ENCODE data around the gene LSR.

LSR gene

DNA sequence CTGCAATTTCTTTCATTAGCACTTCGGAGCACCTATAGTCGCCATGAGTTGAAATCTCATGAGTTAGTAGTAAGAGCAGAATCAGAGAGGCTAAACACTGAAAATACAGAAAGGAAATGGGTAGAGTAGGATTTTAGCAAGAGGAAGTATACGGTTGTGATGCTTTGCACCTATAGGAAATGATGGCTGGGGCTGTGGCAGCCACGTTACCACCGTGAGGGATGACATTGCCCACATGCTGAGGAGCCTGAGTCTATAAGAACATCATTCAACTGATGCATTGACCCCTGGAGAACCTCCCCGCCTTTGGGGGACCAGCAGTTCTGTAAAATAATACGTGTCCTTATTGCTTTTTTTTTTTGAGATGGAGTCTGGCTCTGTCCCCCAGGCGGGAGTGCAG, 40.7 kb upstream of the LSR start:
- H3K9me3 ChIP-seq (ENCODE audit: control insufficient read depth, insufficient read depth, low read length), result no peaks in the 10 kb centered on the region
- DNase-seq (ENCODE audit: low read depth, low spot score), result no peak
- no peaks in the 10 kb centered on the region for H3K27me3 ChIP-seq (ENCODE audit: control insufficient read depth, insufficient read depth, low read length)
- peaks cover 7% of the 10 kb centered on the region; the same call in 1 of the 2 replicates for H3K4me1 ChIP-seq (ENCODE audit: control insufficient read depth, insufficient read depth, low read length)
- no CpG with 5 or more reads among the region's 8 CpGs for WGBS (ENCODE audit: insufficient coverage, insufficient read length)
- no peaks in the 10 kb centered on the region for H3K36me3 ChIP-seq (ENCODE audit: control insufficient read depth, insufficient read depth, low read length)
- H3K27ac ChIP-seq (ENCODE audit: low read length), result no peak overlapping the region
- no peak overlapping the region for H3K4me3 ChIP-seq (ENCODE audit: low read length)

DNA sequence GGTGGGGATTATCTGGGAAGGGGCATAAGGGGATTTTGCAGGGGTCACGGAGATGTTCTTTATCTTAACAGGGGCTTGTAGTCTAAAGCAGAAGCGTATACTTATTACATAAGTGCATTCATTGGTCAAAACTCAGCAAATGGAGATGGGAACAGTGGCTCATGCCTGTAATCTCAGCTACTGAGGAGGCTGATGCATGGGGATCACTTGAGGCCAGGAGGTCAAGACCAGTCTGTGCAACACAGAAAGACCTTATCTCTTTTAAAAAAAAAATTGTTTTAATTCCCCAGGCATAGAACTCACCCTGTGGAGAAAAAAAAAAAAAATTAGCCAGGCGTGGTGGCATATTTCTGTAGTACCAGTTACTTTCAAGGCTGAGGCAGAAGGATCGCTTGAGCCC, 39.2 kb upstream of the LSR start:
- no peaks in the 10 kb centered on the region for H3K9me3 ChIP-seq (ENCODE audit: control insufficient read depth, insufficient read depth, low read length)
- DNase-seq (ENCODE audit: low read depth, low spot score), result no peak
- no peak overlapping the region for H3K27ac ChIP-seq (ENCODE audit: low read length)
- H3K36me3 ChIP-seq (ENCODE audit: control insufficient read depth, insufficient read depth, low read length), result no peaks in the 10 kb centered on the region
- H3K27me3 ChIP-seq (ENCODE audit: control insufficient read depth, insufficient read depth, low read length), result no peaks in the 10 kb centered on the region
- H3K4me1 ChIP-seq (ENCODE audit: control insufficient read depth, insufficient read depth, low read length), result peaks cover 3% of the 10 kb centered on the region; the same call in 1 of the 2 replicates
- WGBS (ENCODE audit: insufficient coverage, insufficient read length), result no CpG with 5 or more reads among the region's 4 CpGs
- no peak overlapping the region for H3K4me3 ChIP-seq (ENCODE audit: low read length)

DNA sequence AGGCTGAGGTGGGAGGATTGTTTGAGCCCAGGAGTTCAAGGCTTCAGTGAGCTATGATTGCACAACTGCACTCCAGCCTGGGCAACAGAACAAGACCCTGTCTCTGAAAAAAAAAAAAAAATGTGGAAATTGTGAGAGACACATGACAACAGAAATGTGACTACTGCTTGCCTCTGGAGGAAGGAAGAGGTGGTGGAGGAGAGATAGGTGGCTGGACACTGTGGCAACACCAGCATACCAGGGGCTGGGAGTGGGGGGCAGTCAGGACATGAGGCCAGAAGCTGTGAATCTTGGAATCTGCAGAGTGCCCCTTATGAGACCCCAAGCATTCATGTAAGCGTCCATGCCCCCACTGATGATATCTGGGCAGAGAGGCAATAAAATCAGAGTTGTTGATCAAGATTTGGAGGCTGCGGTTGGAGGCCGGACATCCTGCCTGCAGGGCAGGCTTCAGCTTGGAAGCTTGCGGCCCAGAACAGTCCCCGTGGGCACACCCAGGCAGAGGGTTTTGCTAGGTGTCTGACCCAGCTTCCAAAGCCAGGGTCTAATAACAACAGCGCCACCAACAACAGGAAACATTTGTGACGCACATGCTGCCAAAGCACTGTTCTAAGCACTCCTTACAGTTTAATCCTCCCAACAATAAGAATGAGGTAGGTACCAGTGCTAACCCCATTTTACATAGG, 37.1 kb upstream of the LSR start:
- H3K27ac ChIP-seq (ENCODE audit: low read length), result no peak overlapping the region
- H3K27me3 ChIP-seq (ENCODE audit: control insufficient read depth, insufficient read depth, low read length), result no peaks in the 10 kb centered on the region
- no peaks in the 10 kb centered on the region for H3K36me3 ChIP-seq (ENCODE audit: control insufficient read depth, insufficient read depth, low read length)
- H3K4me1 ChIP-seq (ENCODE audit: control insufficient read depth, insufficient read depth, low read length), result no peaks in the 10 kb centered on the region
- H3K4me3 ChIP-seq (ENCODE audit: low read length), result no peak overlapping the region
- no peaks in the 10 kb centered on the region for H3K9me3 ChIP-seq (ENCODE audit: control insufficient read depth, insufficient read depth, low read length)
- no CpG with 5 or more reads among the region's 7 CpGs for WGBS (ENCODE audit: insufficient coverage, insufficient read length)
- no peak for DNase-seq (ENCODE audit: low read depth, low spot score)

DNA sequence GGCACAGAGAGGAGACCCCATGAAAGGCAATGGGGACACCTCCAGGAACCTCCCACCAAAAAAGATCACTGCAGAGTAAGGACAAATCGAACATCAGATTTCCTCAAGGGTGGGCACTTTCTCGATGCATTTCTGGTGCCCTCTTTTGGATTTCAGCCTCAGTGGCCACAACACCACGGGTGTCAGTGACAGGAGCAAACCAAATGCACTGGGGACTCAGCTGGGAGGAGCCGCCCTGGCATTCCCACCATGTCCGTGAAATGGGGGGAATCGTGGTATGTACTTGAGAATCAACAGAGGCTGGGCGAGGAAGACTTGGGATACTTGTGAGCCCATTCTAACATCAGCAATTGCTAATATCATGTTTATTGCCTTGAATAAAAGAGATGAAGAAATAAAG, 36.6 kb upstream of the LSR start:
- Histone ChIP-seq H3K27ac (ENCODE audit: low read length) (no peak overlapping the region), H3K9me3 (ENCODE audit: control insufficient read depth, insufficient read depth, low read length) (no peaks in the 10 kb centered on the region), H3K36me3 (ENCODE audit: control insufficient read depth, insufficient read depth, low read length) (no peaks in the 10 kb centered on the region), H3K4me3 (ENCODE audit: low read length) (no peak overlapping the region), H3K4me1 (ENCODE audit: control insufficient read depth, insufficient read depth, low read length) (no peaks in the 10 kb centered on the region), H3K27me3 (ENCODE audit: control insufficient read depth, insufficient read depth, low read length) (no peaks in the 10 kb centered on the region)
- no CpG with 5 or more reads among the region's 7 CpGs for WGBS (ENCODE audit: insufficient coverage, insufficient read length)
- DNase-seq (ENCODE audit: low read depth, low spot score), result no peak

DNA sequence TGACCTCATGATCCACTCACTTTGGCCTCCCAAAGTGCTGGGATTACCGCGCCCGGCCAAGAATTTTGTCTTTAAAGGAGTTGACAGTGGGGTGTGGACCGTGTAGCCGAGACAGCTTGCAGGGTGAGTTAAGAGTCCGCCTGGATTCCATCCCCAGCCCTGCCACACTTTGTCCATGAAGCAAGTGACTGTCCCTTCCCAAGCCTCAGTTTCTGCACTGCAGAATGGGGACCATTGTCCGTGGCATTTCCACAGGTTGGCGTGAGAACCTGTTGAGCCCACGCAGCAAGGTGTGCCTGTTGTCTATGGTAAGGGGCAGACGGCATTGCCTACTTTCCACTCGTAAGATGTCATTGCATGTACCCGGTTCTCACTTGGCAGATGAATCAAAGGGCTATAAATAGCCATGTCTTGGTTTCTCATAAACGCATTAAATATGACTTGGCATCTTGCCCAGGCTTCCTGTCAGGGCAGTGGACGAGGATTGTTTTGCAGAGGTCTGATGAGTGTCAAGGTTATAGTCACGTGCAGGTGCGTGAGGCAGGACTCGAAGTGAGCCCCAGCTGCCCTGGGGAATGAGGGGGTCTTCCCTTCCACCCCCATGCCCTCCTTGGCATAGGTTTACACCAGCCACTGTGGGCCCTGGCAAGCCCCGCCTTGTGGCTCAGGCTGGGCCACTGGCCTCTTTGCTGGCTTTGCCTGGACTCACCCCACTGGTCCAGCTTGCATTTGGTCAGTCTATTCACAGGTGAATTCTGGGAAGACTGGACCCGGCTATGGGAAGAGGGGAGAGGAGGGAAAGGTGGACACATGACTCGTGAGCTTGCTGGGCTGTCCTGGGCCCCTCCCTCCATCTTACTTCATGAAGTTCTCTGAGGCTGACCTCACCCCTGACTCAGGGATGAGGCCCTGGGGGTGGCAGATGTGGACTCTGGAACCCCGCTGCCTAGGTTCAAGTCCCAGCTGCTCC, 34.9 kb upstream of the LSR start:
- no peaks in the 10 kb centered on the region for H3K9me3 ChIP-seq (ENCODE audit: control insufficient read depth, insufficient read depth, low read length)
- H3K36me3 ChIP-seq (ENCODE audit: control insufficient read depth, insufficient read depth, low read length), result no peaks in the 10 kb centered on the region
- no peaks in the 10 kb centered on the region for H3K27me3 ChIP-seq (ENCODE audit: control insufficient read depth, insufficient read depth, low read length)
- H3K4me3 ChIP-seq (ENCODE audit: low read length), result no peak overlapping the region
- H3K4me1 ChIP-seq (ENCODE audit: control insufficient read depth, insufficient read depth, low read length), result no peaks in the 10 kb centered on the region
- no CpG with 5 or more reads among the region's 21 CpGs for WGBS (ENCODE audit: insufficient coverage, insufficient read length)
- no peak for DNase-seq (ENCODE audit: low read depth, low spot score)
- no peak overlapping the region for H3K27ac ChIP-seq (ENCODE audit: low read length)

DNA sequence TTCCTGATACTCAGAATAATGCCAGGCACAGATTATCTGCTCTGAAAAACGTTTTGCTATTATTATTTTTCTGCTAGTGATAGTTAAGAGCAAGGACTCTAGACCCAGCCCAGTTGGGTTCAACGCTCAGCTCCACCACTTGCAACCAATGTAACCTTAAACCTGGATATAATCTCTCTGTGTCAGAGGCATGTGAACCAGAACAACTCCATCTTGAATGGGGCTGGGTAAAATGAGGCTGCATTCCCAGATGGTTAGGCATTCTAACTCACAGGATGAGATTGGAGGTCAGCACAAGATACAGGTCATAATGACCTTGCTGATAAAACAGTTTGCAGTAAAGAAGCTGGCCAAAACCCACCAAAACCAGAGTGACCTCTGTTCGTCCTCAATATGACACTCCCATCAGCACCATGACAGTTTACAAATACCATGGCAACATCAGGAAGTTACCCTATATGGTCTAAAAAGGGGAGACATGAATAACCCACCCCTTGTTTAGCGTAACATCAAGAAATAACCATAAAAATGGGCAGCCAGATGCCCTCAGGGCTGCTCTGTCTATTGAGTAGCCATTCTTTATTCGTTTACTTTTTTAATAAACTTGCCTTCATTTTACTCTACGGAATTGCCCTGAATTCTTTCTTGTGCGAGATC, 33.9 kb upstream of the LSR start:
- H3K27ac ChIP-seq (ENCODE audit: low read length), result no peak overlapping the region
- no peak overlapping the region for H3K4me3 ChIP-seq (ENCODE audit: low read length)
- no peaks in the 10 kb centered on the region for H3K9me3 ChIP-seq (ENCODE audit: control insufficient read depth, insufficient read depth, low read length)
- no CpG with 5 or more reads among the region's 7 CpGs for whole genome bisulfite sequencing (ENCODE audit: insufficient coverage, insufficient read length)
- H3K27me3 ChIP-seq (ENCODE audit: control insufficient read depth, insufficient read depth, low read length), result no peaks in the 10 kb centered on the region
- DNase-seq (ENCODE audit: low read depth, low spot score), result no peak
- H3K4me1 ChIP-seq (ENCODE audit: control insufficient read depth, insufficient read depth, low read length), result no peaks in the 10 kb centered on the region
- H3K36me3 ChIP-seq (ENCODE audit: control insufficient read depth, insufficient read depth, low read length), result no peaks in the 10 kb centered on the region

DNA sequence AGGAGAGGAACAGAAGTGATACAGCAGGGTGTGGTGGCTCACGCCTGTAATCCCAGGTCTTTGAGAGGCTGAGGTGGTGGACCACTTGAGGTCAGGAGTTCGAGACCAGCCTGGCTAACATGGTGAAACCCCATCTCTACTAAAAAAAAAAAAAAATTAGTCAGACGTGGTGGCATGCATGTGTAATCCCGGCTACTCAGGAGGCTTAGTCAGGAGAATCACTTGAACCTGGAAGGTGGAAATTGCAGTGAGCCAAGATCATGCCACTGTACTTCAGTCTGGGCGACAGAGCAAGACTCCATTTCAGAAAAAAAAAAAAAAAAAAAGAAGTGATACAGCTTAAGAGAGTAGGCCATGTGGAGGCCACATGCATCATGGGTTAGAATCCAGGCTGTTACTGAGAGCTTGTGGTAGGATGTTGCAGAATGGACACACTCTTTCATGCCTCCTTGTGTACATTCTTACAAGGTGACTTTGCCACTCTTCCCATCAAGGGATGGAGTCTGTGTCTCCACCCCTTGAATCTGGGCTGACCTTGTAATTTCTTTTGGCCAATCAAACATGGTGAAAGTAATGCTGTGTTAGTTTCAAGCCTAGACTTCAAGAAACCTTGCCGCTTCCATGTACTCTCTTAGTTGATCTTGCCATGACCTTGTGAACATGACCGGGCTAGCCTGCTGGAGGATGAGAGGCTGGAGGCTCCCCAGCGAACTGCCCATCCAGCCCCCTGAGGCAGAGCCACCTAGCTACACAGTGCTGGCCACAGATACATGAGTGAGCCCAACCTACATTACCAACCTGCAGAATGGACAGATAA, 32.6 kb upstream of the LSR start:
- no peak for DNase-seq (ENCODE audit: low read depth, low spot score)
- no peaks in the 10 kb centered on the region for H3K36me3 ChIP-seq (ENCODE audit: control insufficient read depth, insufficient read depth, low read length)
- no peaks in the 10 kb centered on the region for H3K27me3 ChIP-seq (ENCODE audit: control insufficient read depth, insufficient read depth, low read length)
- no peak overlapping the region for H3K27ac ChIP-seq (ENCODE audit: low read length)
- no CpG with 5 or more reads among the region's 8 CpGs for WGBS (ENCODE audit: insufficient coverage, insufficient read length)
- no peak overlapping the region for H3K4me3 ChIP-seq (ENCODE audit: low read length)
- no peaks in the 10 kb centered on the region for H3K9me3 ChIP-seq (ENCODE audit: control insufficient read depth, insufficient read depth, low read length)
- no peaks in the 10 kb centered on the region for H3K4me1 ChIP-seq (ENCODE audit: control insufficient read depth, insufficient read depth, low read length)

DNA sequence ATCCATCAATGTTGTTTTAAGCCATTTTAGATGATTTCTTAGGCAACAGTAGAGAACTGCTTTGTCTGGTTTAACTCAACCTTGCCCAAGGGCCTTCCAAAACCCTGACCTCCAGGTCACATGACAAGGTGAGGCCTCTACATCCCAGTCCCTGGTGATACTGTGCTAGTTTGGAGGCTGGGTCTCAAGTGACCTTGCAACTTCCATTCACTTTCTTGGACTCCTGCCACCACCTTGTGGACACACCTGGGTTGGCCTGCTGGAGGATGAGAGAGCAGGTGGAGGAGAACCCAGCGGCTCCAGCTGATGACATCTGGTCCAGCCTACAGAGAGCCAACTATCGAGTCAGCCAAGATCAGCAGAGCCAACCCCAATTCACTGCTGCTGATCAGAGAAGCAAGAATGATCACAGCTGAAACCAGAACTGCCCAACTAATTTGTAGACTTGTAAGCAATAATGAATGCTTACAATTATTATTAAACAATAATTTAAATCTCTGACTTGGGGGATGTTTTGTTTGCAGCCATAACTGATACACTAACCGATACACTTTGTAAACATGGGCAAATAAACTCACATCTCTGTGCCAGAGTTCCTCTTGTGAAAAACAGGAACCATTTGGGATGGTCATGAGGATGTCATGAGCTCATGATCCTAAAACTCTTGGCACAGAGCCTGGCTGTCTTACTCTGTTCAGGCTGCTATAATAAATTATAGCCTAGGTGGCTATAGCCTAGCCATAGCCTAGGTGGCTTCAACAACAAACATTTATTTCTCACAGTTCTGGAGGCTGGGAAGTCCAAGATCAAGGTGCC, 31.8 kb upstream of the LSR start:
- H3K27me3 ChIP-seq (ENCODE audit: control insufficient read depth, insufficient read depth, low read length), result no peaks in the 10 kb centered on the region
- no peak overlapping the region for H3K4me3 ChIP-seq (ENCODE audit: low read length)
- H3K4me1 ChIP-seq (ENCODE audit: control insufficient read depth, insufficient read depth, low read length), result no peaks in the 10 kb centered on the region
- no CpG with 5 or more reads among the region's 3 CpGs for WGBS (ENCODE audit: insufficient coverage, insufficient read length)
- H3K27ac ChIP-seq (ENCODE audit: low read length), result no peak overlapping the region
- H3K36me3 ChIP-seq (ENCODE audit: control insufficient read depth, insufficient read depth, low read length), result no peaks in the 10 kb centered on the region
- no peaks in the 10 kb centered on the region for H3K9me3 ChIP-seq (ENCODE audit: control insufficient read depth, insufficient read depth, low read length)
- no peak for DNase-seq (ENCODE audit: low read depth, low spot score)

DNA sequence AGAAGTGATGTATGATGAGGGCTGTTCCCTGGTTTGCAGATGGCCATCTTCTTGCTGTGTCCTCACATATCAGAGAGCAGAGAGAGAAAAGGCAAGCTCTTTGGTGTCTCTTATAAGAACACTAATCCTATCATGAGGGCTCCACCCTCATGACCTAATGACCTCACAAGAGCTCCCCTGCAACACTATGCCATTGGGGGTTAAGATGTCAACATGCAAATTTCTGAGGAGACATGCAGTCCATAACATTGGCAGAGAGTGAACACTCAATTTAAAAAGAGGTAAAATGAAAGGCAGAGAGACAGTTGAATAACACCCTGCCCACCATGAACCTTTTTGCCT, 31.2 kb upstream of the LSR start:
- no peak overlapping the region for H3K27ac ChIP-seq (ENCODE audit: low read length)
- H3K27me3 ChIP-seq (ENCODE audit: control insufficient read depth, insufficient read depth, low read length), result no peaks in the 10 kb centered on the region
- no peaks in the 10 kb centered on the region for H3K36me3 ChIP-seq (ENCODE audit: control insufficient read depth, insufficient read depth, low read length)
- DNase-seq (ENCODE audit: low read depth, low spot score), result no peak
- H3K4me1 ChIP-seq (ENCODE audit: control insufficient read depth, insufficient read depth, low read length), result no peaks in the 10 kb centered on the region
- H3K4me3 ChIP-seq (ENCODE audit: low read length), result no peak overlapping the region
- no peaks in the 10 kb centered on the region for H3K9me3 ChIP-seq (ENCODE audit: control insufficient read depth, insufficient read depth, low read length)

All from iPS DF 6.9 (cell line).